ENCODE measurements around the gene EIF3C.
"Not testable (repeated sequence)": the region's sequence is repeated elsewhere in the genome, so short reads cannot be mapped to it uniquely, and the experiment has no call there.

EIF3C gene

GRCh38 chr16:28746618-28747350, 35.5 kb downstream of the EIF3C start:
- DNase-seq (ENCODE audit: extremely low read depth in 1 of 2, low read depth in 1 of 2), result not testable (repeated sequence)

- peak in 1 of 2 donors; percentile 18 for DNase-seq (ENCODE audit: extremely low read depth in 1 of 2, low read depth in 1 of 2)
Measured at GRCh38 chr16:28749997-28750465, 38.8 kb downstream of the EIF3C start.

GRCh38 chr16:28750469-28751067, 39.3 kb downstream of the EIF3C start:
- not testable (repeated sequence) for DNase-seq (ENCODE audit: extremely low read depth in 1 of 2, low read depth in 1 of 2)

GRCh38 chr16:28751487-28751886, 40.2 kb downstream of the EIF3C start, which contains the start of gene NPIPB9:
NPIPB9 (plus strand) TSS chr16:28751787.
- not testable (repeated sequence) for DNase-seq (ENCODE audit: extremely low read depth in 1 of 2, low read depth in 1 of 2)

- DNase-seq (ENCODE audit: extremely low read depth in 1 of 2, low read depth in 1 of 2), result not testable (repeated sequence)
Measured at GRCh38 chr16:28781697-28782096, 70.4 kb downstream of the EIF3C start.

GRCh38 chr16:28782357-28782756, 71.1 kb downstream of the EIF3C start:
- not testable (repeated sequence) for DNase-seq (ENCODE audit: extremely low read depth in 1 of 2, low read depth in 1 of 2)
